ENCODE measurements around the gene LMTK3.

Gene LMTK3

GRCh38 chr19:48471836-48472235, 39.8 kb downstream of the LMTK3 start:
- Histone ChIP-seq H3K9me2 (replicated peaks; ENCODE audit: control insufficient read depth, low read length) (no peaks in the 10 kb centered on the region), H3K36me3 (ENCODE audit: control insufficient read depth, low read length) (peaks cover 60% of the 10 kb centered on the region), H4K20me1 (ENCODE audit: control insufficient read depth, insufficient read depth, low read depth, low read length) (peaks cover 11% of the 10 kb centered on the region), H3K9me3 (ENCODE audit: control insufficient read depth, insufficient read depth, low read length) (no peaks in the 10 kb centered on the region), H3K4me3 (ENCODE audit: low read length) (no peak overlapping the region), H3K4me2 (ENCODE audit: low read length) (no peak overlapping the region), H3K27ac (ENCODE audit: low read depth, low read length) (no peak overlapping the region), H3F3A (ENCODE audit: control insufficient read depth, insufficient read depth) (no peaks in the 10 kb centered on the region), H3K4me1 (ENCODE audit: control insufficient read depth, low read length) (peaks cover 19% of the 10 kb centered on the region), H3K79me2 (ENCODE audit: control insufficient read depth, low read length) (peaks cover 13% of the 10 kb centered on the region), H3K27me3 (ENCODE audit: control insufficient read depth, low read length) (no peaks in the 10 kb centered on the region)
- TF ChIP-seq EZH2phosphoT487 (IDR thresholded peaks at IDR 0.05; ENCODE audit: borderline replicate concordance, low read length): no peak
- TF ChIP-seq, protein P1, sequence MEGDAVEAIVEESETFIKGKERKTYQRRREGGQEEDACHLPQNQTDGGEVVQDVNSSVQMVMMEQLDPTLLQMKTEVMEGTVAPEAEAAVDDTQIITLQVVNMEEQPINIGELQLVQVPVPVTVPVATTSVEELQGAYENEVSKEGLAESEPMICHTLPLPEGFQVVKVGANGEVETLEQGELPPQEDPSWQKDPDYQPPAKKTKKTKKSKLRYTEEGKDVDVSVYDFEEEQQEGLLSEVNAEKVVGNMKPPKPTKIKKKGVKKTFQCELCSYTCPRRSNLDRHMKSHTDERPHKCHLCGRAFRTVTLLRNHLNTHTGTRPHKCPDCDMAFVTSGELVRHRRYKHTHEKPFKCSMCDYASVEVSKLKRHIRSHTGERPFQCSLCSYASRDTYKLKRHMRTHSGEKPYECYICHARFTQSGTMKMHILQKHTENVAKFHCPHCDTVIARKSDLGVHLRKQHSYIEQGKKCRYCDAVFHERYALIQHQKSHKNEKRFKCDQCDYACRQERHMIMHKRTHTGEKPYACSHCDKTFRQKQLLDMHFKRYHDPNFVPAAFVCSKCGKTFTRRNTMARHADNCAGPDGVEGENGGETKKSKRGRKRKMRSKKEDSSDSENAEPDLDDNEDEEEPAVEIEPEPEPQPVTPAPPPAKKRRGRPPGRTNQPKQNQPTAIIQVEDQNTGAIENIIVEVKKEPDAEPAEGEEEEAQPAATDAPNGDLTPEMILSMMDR (IDR thresholded peaks at IDR 0.05; ENCODE audit: low read depth, low read length, poor library complexity, severe bottlenecking): no peak

GRCh38 chr19:48470856-48471255, 40.8 kb downstream of the LMTK3 start:
- H3K4me2 ChIP-seq (ENCODE audit: low read length): 0 out of 2 replicates have a peak overlapping the region, but pooled peaks have one; percentile 88
- no peaks in the 10 kb centered on the region for H3K9me2 ChIP-seq (replicated peaks; ENCODE audit: control insufficient read depth, low read length)
- no peaks in the 10 kb centered on the region for H3K9me3 ChIP-seq (ENCODE audit: control insufficient read depth, insufficient read depth, low read length)
- no peaks in the 10 kb centered on the region for H3F3A ChIP-seq (ENCODE audit: control insufficient read depth, insufficient read depth)
- H3K27me3 ChIP-seq (ENCODE audit: control insufficient read depth, low read length): no peaks in the 10 kb centered on the region
- H3K4me3 ChIP-seq (ENCODE audit: low read length): no peak overlapping the region
- H3K36me3 ChIP-seq (ENCODE audit: control insufficient read depth, low read length): peaks cover 57% of the 10 kb centered on the region
- TF ChIP-seq, protein P1 (IDR thresholded peaks at IDR 0.05; ENCODE audit: low read depth, low read length, poor library complexity, severe bottlenecking): no peak
- no peak for TF ChIP-seq EZH2phosphoT487 (IDR thresholded peaks at IDR 0.05; ENCODE audit: borderline replicate concordance, low read length)
- H4K20me1 ChIP-seq (ENCODE audit: control insufficient read depth, insufficient read depth, low read depth, low read length): peaks cover 11% of the 10 kb centered on the region
- H3K79me2 ChIP-seq (ENCODE audit: control insufficient read depth, low read length): peaks cover 13% of the 10 kb centered on the region
- H3K4me1 ChIP-seq (ENCODE audit: control insufficient read depth, low read length): peaks cover 19% of the 10 kb centered on the region
- no peak overlapping the region for H3K27ac ChIP-seq (ENCODE audit: low read depth, low read length)

DNA sequence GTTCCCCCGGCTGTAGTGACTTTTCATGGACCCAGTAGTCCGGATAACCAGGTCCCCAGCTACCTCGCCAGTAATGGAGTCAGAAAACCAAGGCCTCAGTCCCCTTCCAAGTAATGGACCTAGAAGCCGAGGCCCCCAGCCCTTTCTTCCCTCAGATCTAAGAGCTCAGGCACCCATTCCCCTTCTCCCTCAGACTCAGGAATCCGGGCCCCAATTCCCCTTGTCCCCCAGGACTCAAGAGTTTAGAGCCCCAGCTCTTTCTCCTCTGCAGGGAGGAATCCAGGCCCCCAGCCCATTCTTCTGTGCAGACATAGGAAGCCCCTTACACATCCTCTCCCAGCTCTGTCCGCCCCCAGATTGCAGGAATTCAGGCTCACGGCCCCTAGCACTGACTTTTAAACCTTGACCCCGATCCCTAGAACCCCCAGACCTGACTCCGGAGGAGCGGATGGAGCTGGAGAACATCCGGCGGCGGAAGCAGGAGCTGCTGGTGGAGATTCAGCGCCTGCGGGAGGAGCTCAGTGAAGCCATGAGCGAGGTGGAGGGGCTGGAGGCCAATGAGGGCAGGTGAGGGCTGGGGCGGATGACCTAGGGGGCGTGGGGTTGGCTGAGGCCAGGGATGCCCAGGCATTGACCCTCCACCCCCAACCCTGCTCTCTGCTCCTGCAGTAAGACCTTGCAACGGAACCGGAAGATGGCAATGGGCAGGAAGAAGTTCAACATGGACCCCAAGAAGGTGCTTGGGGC, 41.5 kb downstream of the LMTK3 start:
- TF ChIP-seq, protein P1 (IDR thresholded peaks at IDR 0.05; ENCODE audit: low read depth, low read length, poor library complexity, severe bottlenecking): no peak
- TF ChIP-seq EZH2phosphoT487 (IDR thresholded peaks at IDR 0.05; ENCODE audit: borderline replicate concordance, low read length): no peak
- Histone ChIP-seq H3K36me3 (ENCODE audit: control insufficient read depth, low read length) (peaks cover 50% of the 10 kb centered on the region), H3K4me2 (ENCODE audit: low read length) (peak overlapping the region; percentile 88), H3K4me1 (ENCODE audit: control insufficient read depth, low read length) (peaks cover 19% of the 10 kb centered on the region), H3K9me2 (replicated peaks; ENCODE audit: control insufficient read depth, low read length) (no peaks in the 10 kb centered on the region), H3K9me3 (ENCODE audit: control insufficient read depth, insufficient read depth, low read length) (no peaks in the 10 kb centered on the region), H3K27ac (ENCODE audit: low read depth, low read length) (peak overlapping the region; percentile 82), H3K27me3 (ENCODE audit: control insufficient read depth, low read length) (no peaks in the 10 kb centered on the region), H3K79me2 (ENCODE audit: control insufficient read depth, low read length) (peaks cover 13% of the 10 kb centered on the region), H3F3A (ENCODE audit: control insufficient read depth, insufficient read depth) (0 out of 2 replicates have a peak, but pooled peaks cover 5% of the 10 kb centered on the region), H4K20me1 (ENCODE audit: control insufficient read depth, insufficient read depth, low read depth, low read length) (peaks cover 11% of the 10 kb centered on the region), H3K4me3 (ENCODE audit: low read length) (peak overlapping the region; percentile 80)
